Measurements from ENCODE around the gene TOGARAM1.

TOGARAM1 gene

DNA sequence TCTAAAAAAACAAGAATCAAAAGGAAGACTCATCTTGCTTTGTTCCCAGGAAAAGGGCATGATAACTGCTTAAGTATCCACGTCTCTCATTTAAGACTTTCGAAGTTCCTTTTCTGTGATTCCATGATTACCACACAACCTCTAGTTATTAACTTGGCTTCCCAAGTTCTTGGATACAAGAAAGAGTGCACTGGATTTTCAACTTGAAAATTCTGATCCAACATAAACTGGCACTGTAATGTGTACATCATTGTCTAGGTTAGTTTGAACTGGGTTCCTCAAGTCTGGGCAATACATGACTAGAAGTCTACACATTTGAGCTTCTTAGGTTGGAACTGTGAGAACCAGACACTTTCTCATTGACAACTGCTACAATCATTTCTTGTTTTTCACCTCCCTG is 1.8 kb upstream of the TOGARAM1 start:
- no peaks in the 10 kb centered on the region for H3K27me3 ChIP-seq (ENCODE audit: insufficient read depth, low read depth)
- H2AFZ ChIP-seq (ENCODE audit: low read depth), result no peak overlapping the region
- peak overlapping the region; percentile 86 for H3K4me2 ChIP-seq
- peak overlapping the region; percentile 65; the same call in 1 of the 2 replicates for H3K9ac ChIP-seq
- peaks cover 79% of the 10 kb centered on the region for H3K79me2 ChIP-seq (ENCODE audit: insufficient read depth, low read depth)
- no peaks in the 10 kb centered on the region for H3K36me3 ChIP-seq (ENCODE audit: insufficient read depth)
- peak overlapping the region; percentile 33; the same call in 1 of the 2 replicates for H3K27ac ChIP-seq
- TF ChIP-seq CTCF (conservative IDR thresholded peaks at IDR 0.05; ENCODE audit: low read depth, low read length), result no peak
- no peak overlapping the region for H3K4me3 ChIP-seq (IDR thresholded peaks at IDR 0.05; ENCODE audit: insufficient read depth, low read depth, low read length)
- peaks cover 25% of the 10 kb centered on the region for H3K4me1 ChIP-seq (ENCODE audit: low read depth, poor library complexity, severe bottlenecking)
- no peaks in the 10 kb centered on the region; the same call in 1 of the 2 replicates for H4K20me1 ChIP-seq (ENCODE audit: insufficient read depth)

GRCh38 chr14:44960646-44961045 is 1.3 kb upstream of the TOGARAM1 start:
- peak overlapping the region; percentile 86 for H3K4me2 ChIP-seq
- no peaks in the 10 kb centered on the region for H3K27me3 ChIP-seq (ENCODE audit: insufficient read depth, low read depth)
- no peaks in the 10 kb centered on the region; the same call in 1 of the 2 replicates for H4K20me1 ChIP-seq (ENCODE audit: insufficient read depth)
- H3K4me1 ChIP-seq (ENCODE audit: low read depth, poor library complexity, severe bottlenecking), result peaks cover 25% of the 10 kb centered on the region
- H3K27ac ChIP-seq, result peak overlapping the region; percentile 76
- H3K9ac ChIP-seq, result peak overlapping the region; percentile 65; the same call in 1 of the 2 replicates
- no peaks in the 10 kb centered on the region for H3K36me3 ChIP-seq (ENCODE audit: insufficient read depth)
- no peak for TF ChIP-seq CTCF (conservative IDR thresholded peaks at IDR 0.05; ENCODE audit: low read depth, low read length)
- peak overlapping the region; percentile 71; the same call in 1 of the 2 replicates for H2AFZ ChIP-seq (ENCODE audit: low read depth)
- H3K4me3 ChIP-seq (IDR thresholded peaks at IDR 0.05; ENCODE audit: insufficient read depth, low read depth, low read length), result no peak overlapping the region
- peaks cover 79% of the 10 kb centered on the region for H3K79me2 ChIP-seq (ENCODE audit: insufficient read depth, low read depth)

DNA sequence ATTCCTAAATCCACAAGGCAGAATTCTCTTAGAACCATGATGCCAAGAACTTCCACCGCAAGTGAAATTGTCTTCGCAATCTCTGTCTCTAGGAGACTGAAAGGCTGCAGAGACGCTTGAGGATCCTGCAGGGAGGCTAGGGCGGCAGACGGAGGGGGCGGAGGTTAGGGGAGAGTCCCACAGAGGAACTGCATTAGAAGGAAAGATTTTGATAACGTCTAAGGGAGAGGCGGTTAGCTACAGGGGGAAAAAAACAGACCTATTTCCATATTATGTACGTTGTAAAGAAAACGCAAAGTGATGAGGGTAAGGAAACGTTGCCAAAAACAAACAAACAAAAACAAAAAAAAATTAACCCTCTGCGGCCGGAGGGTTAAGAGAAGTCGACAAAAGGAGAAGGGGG is 838 bp upstream of the TOGARAM1 start:
- peak overlapping the region; percentile 76 for H3K27ac ChIP-seq
- no peaks in the 10 kb centered on the region; the same call in 1 of the 2 replicates for H4K20me1 ChIP-seq (ENCODE audit: insufficient read depth)
- H3K9ac ChIP-seq, result peak overlapping the region; percentile 65
- H3K4me1 ChIP-seq (ENCODE audit: low read depth, poor library complexity, severe bottlenecking), result peaks cover 29% of the 10 kb centered on the region
- no peak overlapping the region for H3K4me3 ChIP-seq (IDR thresholded peaks at IDR 0.05; ENCODE audit: insufficient read depth, low read depth, low read length)
- TF ChIP-seq CTCF (conservative IDR thresholded peaks at IDR 0.05; ENCODE audit: low read depth, low read length), result no peak
- peaks cover 80% of the 10 kb centered on the region for H3K79me2 ChIP-seq (ENCODE audit: insufficient read depth, low read depth)
- H2AFZ ChIP-seq (ENCODE audit: low read depth), result peak overlapping the region; percentile 71; the same call in 1 of the 2 replicates
- no peaks in the 10 kb centered on the region for H3K27me3 ChIP-seq (ENCODE audit: insufficient read depth, low read depth)
- peak overlapping the region; percentile 86 for H3K4me2 ChIP-seq
- H3K36me3 ChIP-seq (ENCODE audit: insufficient read depth), result no peaks in the 10 kb centered on the region

DNA sequence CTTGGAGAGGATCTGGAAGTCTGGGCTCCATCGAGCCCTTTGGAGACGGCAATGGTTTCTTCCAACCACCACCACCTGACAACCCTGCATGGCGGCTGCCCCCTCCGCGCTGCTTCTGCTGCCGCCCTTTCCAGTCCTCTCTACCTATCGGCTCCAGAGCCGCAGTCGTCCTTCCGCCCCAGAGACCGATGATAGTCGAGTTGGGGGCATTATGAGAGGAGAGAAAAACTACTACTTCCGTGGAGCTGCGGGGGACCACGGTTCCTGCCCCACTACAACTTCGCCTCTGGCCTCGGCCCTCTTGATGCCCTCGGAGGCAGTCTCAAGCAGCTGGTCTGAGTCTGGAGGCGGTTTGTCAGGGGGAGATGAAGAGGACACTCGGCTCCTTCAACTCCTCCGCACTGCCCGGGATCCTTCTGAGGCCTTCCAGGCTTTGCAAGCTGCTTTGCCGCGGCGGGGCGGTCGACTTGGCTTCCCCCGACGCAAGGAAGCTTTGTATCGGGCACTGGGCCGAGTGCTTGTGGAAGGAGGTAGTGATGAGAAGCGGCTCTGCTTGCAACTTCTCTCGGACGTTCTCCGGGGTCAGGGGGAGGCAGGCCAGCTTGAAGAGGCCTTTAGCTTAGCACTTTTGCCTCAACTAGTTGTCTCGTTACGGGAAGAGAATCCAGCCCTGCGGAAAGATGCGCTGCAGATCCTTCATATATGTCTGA is 499 bp downstream of the TOGARAM1 start:
- Histone ChIP-seq H4K20me1 (ENCODE audit: insufficient read depth) (no peaks in the 10 kb centered on the region), H3K27ac (peak overlapping the region; percentile 76), H3K36me3 (ENCODE audit: insufficient read depth) (no peaks in the 10 kb centered on the region), H3K9ac (peak overlapping the region; percentile 65), H3K4me3 (IDR thresholded peaks at IDR 0.05; ENCODE audit: insufficient read depth, low read depth, low read length) (no peak overlapping the region), H2AFZ (ENCODE audit: low read depth) (peak overlapping the region; percentile 62; the same call in 1 of the 2 replicates), H3K4me1 (ENCODE audit: low read depth, poor library complexity, severe bottlenecking) (peaks cover 39% of the 10 kb centered on the region), H3K4me2 (peak overlapping the region; percentile 92), H3K27me3 (ENCODE audit: insufficient read depth, low read depth) (no peaks in the 10 kb centered on the region), H3K79me2 (ENCODE audit: insufficient read depth, low read depth) (peaks cover 78% of the 10 kb centered on the region)
- no peak for TF ChIP-seq CTCF (conservative IDR thresholded peaks at IDR 0.05; ENCODE audit: low read depth, low read length)
